Endodermal cell (in vitro differentiated cells): ENCODE results near the gene TEX101. TPM values are rescaled to one million over a fixed set of nuclear protein-coding genes. Genes with fewer than 3 reads are reported as not detected.

ENCODE experiments used
- DNase-seq: peaks from one replicate; pipeline ENCODE4 v3.0.0-alpha.2; 2017
- H3K27ac ChIP-seq: 2 replicates; pipeline ENCODE4 v1.5.1; 2013; ENCODE audit warnings: mild to moderate bottlenecking, low read depth, low read length, moderate library complexity
- H3K27me3 ChIP-seq: 2 replicates; pipeline ENCODE4 v1.6.1; 2013; ENCODE audit warnings: mild to moderate bottlenecking, low read length, moderate library complexity; ENCODE audit not compliant: insufficient read depth, control insufficient read depth, poor library complexity, severe bottlenecking
- H3K36me3 ChIP-seq: 2 replicates; pipeline ENCODE4 v1.7.0; 2013; ENCODE audit warnings: mild to moderate bottlenecking, low read length, moderate library complexity; ENCODE audit not compliant: control insufficient read depth, insufficient read depth
- H3K4me1 ChIP-seq: one replicate; pipeline ENCODE4 v1.7.0; 2013; ENCODE audit warnings: low read length; ENCODE audit not compliant: control insufficient read depth, insufficient read depth
- H3K4me3 ChIP-seq: 2 replicates; pipeline ENCODE4 v1.5.1; 2013; ENCODE audit warnings: mild to moderate bottlenecking, low read length, moderate library complexity
- H3K9ac ChIP-seq: 2 replicates; pipeline ENCODE4 v1.6.1; 2013; ENCODE audit warnings: mild to moderate bottlenecking, low read length, moderate library complexity; ENCODE audit not compliant: poor library complexity, severe bottlenecking; ENCODE audit errors: extremely low read depth
- H3K9me3 ChIP-seq: 2 replicates; pipeline ENCODE4 v1.6.1; 2013; ENCODE audit warnings: mild to moderate bottlenecking, low read length, moderate library complexity; ENCODE audit not compliant: control insufficient read depth
- H3K27ac Mint-ChIP-seq: 2 replicates; pipeline ENCODE4 v1.8.0; 2020; ENCODE audit warnings: mixed read lengths
- H3K27me3 Mint-ChIP-seq: 2 replicates; pipeline ENCODE4 v1.8.0; 2021; ENCODE audit warnings: mild to moderate bottlenecking, mixed read lengths; ENCODE audit not compliant: insufficient read depth
- H3K36me3 Mint-ChIP-seq: 2 replicates; pipeline ENCODE4 v1.8.0; 2020; ENCODE audit warnings: low read depth, mixed read lengths
- H3K4me1 Mint-ChIP-seq: 2 replicates; pipeline ENCODE4 v1.8.0; 2020; ENCODE audit warnings: mixed read lengths
- H3K4me3 Mint-ChIP-seq: 2 replicates; pipeline ENCODE4 v1.8.0; 2020; ENCODE audit warnings: mild to moderate bottlenecking, moderate library complexity, mixed read lengths
- H3K9me3 Mint-ChIP-seq: 2 replicates; pipeline ENCODE4 v1.8.0; 2020; ENCODE audit warnings: mild to moderate bottlenecking, mixed read lengths
- CTCF ChIP-seq: fragments of 200-600 bp; sonication (generic); conservative IDR thresholded peaks from 2 replicates; pipeline ENCODE4 v1.5.0; 2021; ENCODE audit warnings: antibody characterized with exemption, mild to moderate bottlenecking
- WGBS, 2 experiments: methylation state at CpG; one replicate each; pipeline versions ENCODE4 v1.1.5 to v1.1.7; 2013; ENCODE audit warnings: missing lambda C conversion rate in 2 of 2, mixed read lengths in 1 of 2; ENCODE audit not compliant: insufficient coverage in 1 of 2, insufficient read length in 1 of 2; 5-methylcytosine and 5-hydroxymethylcytosine counted together
- total RNA-seq, 2 donors: library from RNA; stranded (reverse); fragmentation: NEBNext Ultra II Directional in 1 of 2; extraction: Animal tissue kit (Norgen Biotek cat#: 25700) in 1 of 2; gene quantifications; 2 replicates in 1 of 2; 3 replicates in 1 of 2; pipeline ENCODE4 v1.2.1, GENCODE V29; 2021

TEX101 gene
- total RNA-seq, 2 donors from 2014 or later: 0.59 TPM; not detected in 1

DNA sequence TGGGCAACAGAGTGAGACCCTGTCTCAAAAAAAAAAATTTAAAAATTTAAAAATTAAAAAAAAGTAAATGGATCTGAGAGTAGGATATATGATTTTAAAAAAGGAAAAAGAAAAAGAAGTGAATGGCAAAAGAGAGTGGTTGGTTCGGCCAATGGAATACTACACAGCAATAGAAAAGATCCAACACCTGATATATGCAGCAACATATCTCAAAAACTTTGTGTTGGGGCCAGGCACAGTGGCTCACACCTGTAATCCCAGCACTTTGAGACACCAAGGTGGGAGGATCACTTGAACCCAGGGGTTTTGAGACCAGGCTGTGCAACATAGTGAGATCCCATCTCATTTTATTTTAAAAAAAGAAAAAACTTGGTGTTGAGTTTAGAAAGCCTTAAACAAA lies 52.1 kb downstream of the TEX101 start:
- peaks cover 57% of the 10 kb centered on the region for H3K27me3 Mint-ChIP-seq
- H3K4me1 Mint-ChIP-seq: no peaks in the 10 kb centered on the region
- TF ChIP-seq CTCF: no peak
- Histone ChIP-seq H3K4me1 (no peaks in the 10 kb centered on the region), H3K9ac (no peak overlapping the region), H3K9me3 (no peaks in the 10 kb centered on the region), H3K36me3 (no peaks in the 10 kb centered on the region), H3K4me3 (no peak overlapping the region), H3K27me3 (peaks cover 34% of the 10 kb centered on the region), H3K27ac (no peak overlapping the region)
- H3K27ac Mint-ChIP-seq: no peak overlapping the region
- no peaks in the 10 kb centered on the region for H3K36me3 Mint-ChIP-seq
- no peak for DNase-seq
- peaks cover 19% of the 10 kb centered on the region for H3K9me3 Mint-ChIP-seq
- H3K4me3 Mint-ChIP-seq: no peak overlapping the region
- WGBS, 2 experiments: 90% methylated on average over 1 of the region's 1 CpG; no CpG with 5 or more reads in 1 of the 2 experiments

- Histone ChIP-seq H3K9me3 (no peaks in the 10 kb centered on the region), H3K27ac (no peak overlapping the region), H3K36me3 (no peaks in the 10 kb centered on the region), H3K4me1 (no peaks in the 10 kb centered on the region), H3K27me3 (peaks cover 29% of the 10 kb centered on the region), H3K4me3 (no peak overlapping the region), H3K9ac (no peak overlapping the region)
- no peak for TF ChIP-seq CTCF
- H3K27me3 Mint-ChIP-seq: peaks cover 52% of the 10 kb centered on the region
- no peak overlapping the region for H3K4me3 Mint-ChIP-seq
- no peaks in the 10 kb centered on the region for H3K4me1 Mint-ChIP-seq
- H3K9me3 Mint-ChIP-seq: peaks cover 19% of the 10 kb centered on the region
- no peaks in the 10 kb centered on the region for H3K36me3 Mint-ChIP-seq
- no peak overlapping the region for H3K27ac Mint-ChIP-seq
- DNase-seq: no peak
- 88 to 92% methylated on average over 6 of the region's 6 CpGs for WGBS, 2 experiments
Measured at GRCh38 chr19:43467276-43467675, 52.6 kb downstream of the TEX101 start.

- Mint-ChIP-seq H3K27ac (no peak overlapping the region), H3K27me3 (peaks cover 47% of the 10 kb centered on the region), H3K9me3 (peaks cover 19% of the 10 kb centered on the region), H3K36me3 (no peaks in the 10 kb centered on the region), H3K4me3 (no peak overlapping the region), H3K4me1 (no peaks in the 10 kb centered on the region)
- Histone ChIP-seq H3K9me3 (no peaks in the 10 kb centered on the region), H3K27me3 (peaks cover 24% of the 10 kb centered on the region), H3K4me1 (no peaks in the 10 kb centered on the region), H3K27ac (no peak overlapping the region), H3K36me3 (no peaks in the 10 kb centered on the region), H3K4me3 (no peak overlapping the region), H3K9ac (no peak overlapping the region)
- no peak for DNase-seq
- TF ChIP-seq CTCF: no peak
- 87 to 93% methylated on average over 3 to 4 of the region's 4 CpGs for WGBS, 2 experiments
Measured at GRCh38 chr19:43467730-43468129, 53.0 kb downstream of the TEX101 start.

Other genes starting within 250 kb of the TEX101 start
- not detected for gene PSG5, start 228.4 kb upstream of the TEX101 start, total RNA-seq
- not detected for gene PSG4, start 209.3 kb upstream of the TEX101 start, total RNA-seq
- gene PSG9, start 145.4 kb upstream of the TEX101 start, total RNA-seq: not detected
- gene CD177, start 61.2 kb upstream of the TEX101 start, total RNA-seq: 1 to 10 TPM; 3.0 to 6.0 TPM
- gene LYPD3, start 50.7 kb downstream of the TEX101 start, total RNA-seq: under 1 TPM; 0.33 to 0.51 TPM
- 10 to 100 TPM in 1 of 2 donors, 1 to 10 TPM in 1; 7.7 to 13.5 TPM for gene PHLDB3, start 89.9 kb downstream of the TEX101 start, total RNA-seq
- 10 to 100 TPM; 13.0 to 15.2 TPM for gene ETHE1, start 112.3 kb downstream of the TEX101 start, total RNA-seq
- gene ZNF575, start 118.3 kb downstream of the TEX101 start, total RNA-seq: under 1 TPM; 0.22 TPM
- 10 to 100 TPM; 48.8 to 52.1 TPM for gene XRCC1, start 160.6 kb downstream of the TEX101 start, total RNA-seq
- gene PINLYP, start 160.9 kb downstream of the TEX101 start, total RNA-seq: 10 to 100 TPM in 1 of 2 donors, 1 to 10 TPM in 1; 7.7 to 12.2 TPM
- gene IRGQ, start 181.2 kb downstream of the TEX101 start, total RNA-seq: 10 to 100 TPM; 39.7 to 46.0 TPM
- gene ZNF576, start 181.7 kb downstream of the TEX101 start, total RNA-seq: 10 to 100 TPM; 11.9 to 12.1 TPM
- under 1 TPM; 0.35 to 0.37 TPM for gene SRRM5, start 197.2 kb downstream of the TEX101 start, total RNA-seq
- 10 to 100 TPM; 44.3 to 46.8 TPM for gene ZNF428, start 204.7 kb downstream of the TEX101 start, total RNA-seq
- 10 to 100 TPM in 1 of 2 donors, 1 to 10 TPM in 1; 9.3 to 19.9 TPM for gene CADM4, start 225.0 kb downstream of the TEX101 start, total RNA-seq